Upper lobe of left lung (tissue), 6 donors: Measurements from ENCODE around the gene POLG. TPM values are rescaled to one million over a fixed set of nuclear protein-coding genes. Genes with fewer than 3 reads are reported as not detected.

Source experiments
- ATAC-seq, 2 donors: fragments of 200-7000 bp; cut with Tn5 transposase; one replicate each; pipeline ENCODE4 v1.9.1; 2022; ENCODE audit warnings: mild to moderate bottlenecking in 2 of 2, moderate library complexity in 2 of 2; ENCODE audit not compliant: low FRiP score in 2 of 2
- DNase-seq, 2 donors: peaks; one replicate each; pipeline ENCODE4 v3.0.0-alpha.2; 2019 to 2020
- H3K27ac ChIP-seq, 4 donors: fragments of 200-600 bp; sonication (generic); one replicate each; pipeline ENCODE4 v1.5.1; 2016 to 2019
- H3K27me3 ChIP-seq, 4 donors: fragments of 200-600 bp; sonication (generic); one replicate each; pipeline ENCODE4 v1.5.1; 2017 to 2019
- H3K36me3 ChIP-seq, 4 donors: fragments of 200-600 bp; sonication (generic); one replicate each; pipeline ENCODE4 v1.5.1; 2016 to 2019
- H3K4me1 ChIP-seq, 4 donors: fragments of 200-600 bp; sonication (generic); one replicate each; pipeline ENCODE4 v1.5.1; 2018 to 2019
- H3K4me3 ChIP-seq, 4 donors: fragments of 200-600 bp; sonication (generic); one replicate each; pipeline ENCODE4 v1.5.1; 2017 to 2019; ENCODE audit warnings: mild to moderate bottlenecking in 2 of 4, moderate library complexity in 1 of 4
- H3K9me3 ChIP-seq, 4 donors: fragments of 200-600 bp; sonication (generic); one replicate each; pipeline ENCODE4 v1.5.1; 2018 to 2019
- EP300 ChIP-seq, 4 donors: sonication (generic); formaldehyde crosslinking; IDR thresholded peaks; one replicate each; pipeline ENCODE4 v1.5.1; 2017; ENCODE audit warnings: antibody characterized with exemption in 4 of 4, control low read depth in 2 of 4
- POLR2A ChIP-seq, 4 donors: fragments of 450-650 bp; IDR thresholded peaks; one replicate each; pipeline ENCODE4 v1.5.1; 2016 to 2017; ENCODE audit warnings: antibody characterized with exemption in 4 of 4, mild to moderate bottlenecking in 2 of 4
- POLR2AphosphoS5 ChIP-seq, 2 donors: sonication (generic); formaldehyde crosslinking; IDR thresholded peaks; one replicate each; pipeline ENCODE4 v1.5.1; 2017; ENCODE audit warnings: antibody characterized with exemption in 2 of 2
- WGBS, 2 donors: methylation state at CpG; one replicate each; pipeline ENCODE4 v1.1.5; 2017 to 2018; 5-methylcytosine and 5-hydroxymethylcytosine counted together
- total RNA-seq, 6 donors: library from RNA; depleted of rRNA in 4 of 6; stranded (reverse); fragments of >200 nt in 4 of 6; gene quantifications; one replicate each; pipeline versions ENCODE4 v1.1.0 to v1.2.1, GENCODE V29; 2016 to 2021
- TF ChIP-seq, protein P1 (sequence below), 6 experiments: fragments of 450-650 bp in 4 of 6; fragments of 200-600 bp in 2 of 6; sonication (generic) in 2 of 6; IDR thresholded peaks; one replicate each; pipeline ENCODE4 v1.5.1; 2016 to 2019; ENCODE audit warnings: antibody characterized with exemption in 6 of 6
- donor health status: DM: no; HTN: no; CAD: no; lungs with moderate emphysema.
- donor health status: DM: no; HTN: yes; CAD: no; lungs with severe emphysema.

POLG gene
- total RNA-seq, 6 donors from 2014 or later: 58.3 to 185 (median 75.0) TPM

DNA sequence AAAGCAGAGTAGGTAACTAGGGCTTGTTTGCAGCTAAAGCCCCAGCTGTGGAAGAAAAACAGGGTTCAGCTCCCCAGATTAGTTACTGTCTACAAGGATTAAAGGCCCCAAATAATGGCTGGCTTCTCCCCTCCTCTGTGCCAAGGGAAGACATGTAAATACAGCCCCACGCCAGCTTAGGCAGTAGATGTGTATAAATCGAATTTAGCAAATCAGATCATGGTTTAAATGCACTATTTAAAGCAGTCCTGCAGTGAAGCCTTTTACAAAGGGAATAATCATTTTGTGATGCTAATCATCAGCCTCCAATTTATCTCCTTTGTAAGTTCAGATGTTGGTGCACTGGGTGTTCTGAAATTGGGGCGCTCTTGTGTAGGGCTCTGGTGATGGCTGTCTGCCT is 46.7 kb upstream of the POLG start:
- H3K4me3 ChIP-seq: no peak overlapping the region
- WGBS, 2 donors: 74 to 82% methylated on average over 3 of the region's 3 CpGs
- TF ChIP-seq POLR2A (IDR thresholded peaks at IDR 0.05) (no peak), EP300 (IDR thresholded peaks at IDR 0.05) (no peak), POLR2AphosphoS5 (IDR thresholded peaks at IDR 0.05) (no peak)
- TF ChIP-seq, protein P1, sequence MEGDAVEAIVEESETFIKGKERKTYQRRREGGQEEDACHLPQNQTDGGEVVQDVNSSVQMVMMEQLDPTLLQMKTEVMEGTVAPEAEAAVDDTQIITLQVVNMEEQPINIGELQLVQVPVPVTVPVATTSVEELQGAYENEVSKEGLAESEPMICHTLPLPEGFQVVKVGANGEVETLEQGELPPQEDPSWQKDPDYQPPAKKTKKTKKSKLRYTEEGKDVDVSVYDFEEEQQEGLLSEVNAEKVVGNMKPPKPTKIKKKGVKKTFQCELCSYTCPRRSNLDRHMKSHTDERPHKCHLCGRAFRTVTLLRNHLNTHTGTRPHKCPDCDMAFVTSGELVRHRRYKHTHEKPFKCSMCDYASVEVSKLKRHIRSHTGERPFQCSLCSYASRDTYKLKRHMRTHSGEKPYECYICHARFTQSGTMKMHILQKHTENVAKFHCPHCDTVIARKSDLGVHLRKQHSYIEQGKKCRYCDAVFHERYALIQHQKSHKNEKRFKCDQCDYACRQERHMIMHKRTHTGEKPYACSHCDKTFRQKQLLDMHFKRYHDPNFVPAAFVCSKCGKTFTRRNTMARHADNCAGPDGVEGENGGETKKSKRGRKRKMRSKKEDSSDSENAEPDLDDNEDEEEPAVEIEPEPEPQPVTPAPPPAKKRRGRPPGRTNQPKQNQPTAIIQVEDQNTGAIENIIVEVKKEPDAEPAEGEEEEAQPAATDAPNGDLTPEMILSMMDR (IDR thresholded peaks at IDR 0.05): no peak
- no peaks in the 10 kb centered on the region for H3K36me3 ChIP-seq
- peaks cover 15 to 22% (median 16%) of the 10 kb centered on the region in 4 donors for H3K4me1 ChIP-seq
- H3K9me3 ChIP-seq: no peaks in the 10 kb centered on the region
- H3K27ac ChIP-seq: no peak overlapping the region
- ATAC-seq: no peak
- DNase-seq: no peak
- H3K27me3 ChIP-seq: peaks cover 0 to 35% (median 15%) of the 10 kb centered on the region in 4 donors

DNA sequence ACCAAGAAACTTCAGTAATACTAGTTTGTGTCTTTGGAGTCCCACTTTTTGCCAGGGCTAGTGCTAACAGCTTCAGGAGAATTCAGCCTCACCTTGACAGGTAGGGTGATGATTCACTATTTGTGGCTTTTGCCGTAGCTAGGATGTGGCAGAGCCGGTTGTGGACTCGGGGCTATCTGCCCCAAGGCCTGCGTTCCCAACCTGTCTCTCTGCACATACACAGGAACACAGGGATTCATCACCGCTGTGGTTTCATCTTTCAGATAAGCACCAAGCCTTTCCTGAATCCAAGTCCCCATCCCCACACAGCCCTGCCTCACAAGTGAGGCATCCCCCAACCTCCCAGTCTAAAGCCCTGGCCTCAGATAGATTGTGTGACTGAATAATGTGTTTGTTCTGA is 45.2 kb upstream of the POLG start:
- Histone ChIP-seq H3K4me3 (no peak overlapping the region), H3K27me3 (peaks cover 0 to 45% (median 18%) of the 10 kb centered on the region in 4 donors), H3K4me1 (peaks cover 15 to 22% (median 16%) of the 10 kb centered on the region in 4 donors), H3K9me3 (no peaks in the 10 kb centered on the region), H3K27ac (no peak overlapping the region), H3K36me3 (no peaks in the 10 kb centered on the region)
- WGBS, 2 donors: 64 to 74% methylated on average over 4 to 5 of the region's 5 CpGs
- ATAC-seq: no peak
- TF ChIP-seq, protein P1 (IDR thresholded peaks at IDR 0.05): no peak
- TF ChIP-seq POLR2A (IDR thresholded peaks at IDR 0.05) (no peak), POLR2AphosphoS5 (IDR thresholded peaks at IDR 0.05) (no peak), EP300 (IDR thresholded peaks at IDR 0.05) (no peak)
- no peak for DNase-seq

DNA sequence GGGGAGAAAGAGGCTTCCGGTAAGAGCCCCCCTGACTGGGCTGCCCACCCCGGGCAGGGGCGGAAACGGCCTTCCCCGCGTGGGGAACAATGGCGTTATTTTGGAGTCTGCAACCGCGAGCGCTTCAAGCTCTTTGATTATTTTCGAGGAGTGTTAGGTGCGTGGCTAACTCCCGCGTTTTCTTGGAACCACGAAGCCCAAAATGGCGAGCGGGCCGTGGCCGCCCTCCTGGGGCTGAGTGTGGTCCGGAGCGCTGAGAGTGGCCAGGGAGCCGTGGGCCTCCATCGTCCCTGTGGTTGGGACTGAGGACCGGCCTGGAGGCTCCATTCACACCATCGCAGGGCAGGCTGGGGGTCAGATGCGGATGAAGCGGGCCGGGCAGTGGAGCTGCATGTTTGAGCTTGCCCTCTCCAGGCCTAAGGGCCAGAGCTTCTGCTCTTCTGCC is 44.6 kb upstream of the POLG start:
- peak overlapping the region in 3 of 4 donors; percentile 24 to 43 (median 33) for H3K4me3 ChIP-seq

DNA sequence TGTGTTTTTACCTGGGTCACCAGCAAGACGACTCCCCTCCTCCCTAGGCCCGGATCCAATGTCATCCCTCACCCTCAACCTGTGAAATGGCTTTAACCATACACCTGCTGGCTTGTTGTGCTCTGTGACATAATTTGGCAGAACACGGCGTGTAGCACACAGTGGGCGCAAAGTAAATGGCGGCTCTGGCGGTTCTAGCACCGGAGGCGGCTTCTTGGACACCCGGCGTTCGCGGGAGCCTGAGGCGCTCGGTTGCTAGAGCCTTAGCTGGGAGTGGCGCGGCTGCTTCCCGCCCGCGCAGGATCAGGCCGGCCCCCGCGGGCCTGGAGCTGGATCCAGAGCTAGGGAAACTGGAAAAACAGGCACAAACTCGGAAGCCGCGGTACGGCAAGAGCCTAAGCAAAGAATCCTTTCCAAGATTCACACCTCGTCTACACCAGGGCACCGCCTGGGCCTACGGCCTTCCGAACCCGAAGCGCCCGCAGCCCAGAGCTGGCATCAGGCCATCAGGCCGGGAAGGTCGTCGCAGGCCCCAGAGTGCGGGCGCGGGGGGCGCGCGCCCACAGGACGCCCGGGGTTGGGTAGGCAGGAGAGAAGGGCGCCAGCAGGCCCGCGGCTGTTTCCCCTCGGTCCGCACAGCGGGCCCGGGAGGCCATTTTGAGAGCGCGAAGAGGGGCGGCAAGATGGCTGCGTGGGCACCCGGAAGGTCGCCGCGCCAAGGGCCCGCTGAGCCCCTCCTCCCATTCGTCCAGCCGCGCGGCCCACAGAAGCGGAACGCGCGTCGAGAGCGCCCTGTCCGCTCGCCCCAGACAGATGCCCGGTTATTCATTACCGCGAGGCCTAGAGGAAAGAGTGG is 43.9 kb upstream of the POLG start:
- Histone ChIP-seq H3K9me3 (no peaks in the 10 kb centered on the region), H3K27ac (no peak overlapping the region), H3K36me3 (no peaks in the 10 kb centered on the region), H3K27me3 (peaks cover 0 to 53% (median 23%) of the 10 kb centered on the region in 4 donors), H3K4me3 (peak overlapping the region in 3 of 4 donors; percentile 24 to 43 (median 33)), H3K4me1 (peaks cover 15 to 22% (median 16%) of the 10 kb centered on the region in 4 donors)
- DNase-seq (peak in 1 of 2 donors; percentile 86), ATAC-seq (peak in 1 of 2 donors; percentile 51)
- no peak for TF ChIP-seq EP300 (IDR thresholded peaks at IDR 0.05)
- TF ChIP-seq, protein P1 (IDR thresholded peaks at IDR 0.05): no peak
- TF ChIP-seq POLR2A (IDR thresholded peaks at IDR 0.05): no peak
- no peak for TF ChIP-seq POLR2AphosphoS5 (IDR thresholded peaks at IDR 0.05)
- 8 to 26% methylated on average over 3 to 36 of the region's 76 CpGs for WGBS, 2 donors

More for the DNA sequence above, 44.6 kb upstream of the POLG start:
- ATAC-seq (no peak), DNase-seq (peak in 1 of 2 donors; percentile 66)
- TF ChIP-seq, protein P1 (IDR thresholded peaks at IDR 0.05): no peak
- TF ChIP-seq POLR2AphosphoS5 (IDR thresholded peaks at IDR 0.05) (no peak), POLR2A (IDR thresholded peaks at IDR 0.05) (no peak), EP300 (IDR thresholded peaks at IDR 0.05) (no peak)
- Histone ChIP-seq H3K9me3 (no peaks in the 10 kb centered on the region), H3K27ac (no peak overlapping the region), H3K4me1 (peaks cover 15 to 22% (median 16%) of the 10 kb centered on the region in 4 donors), H3K27me3 (peaks cover 0 to 49% (median 20%) of the 10 kb centered on the region in 4 donors), H3K36me3 (no peaks in the 10 kb centered on the region)
- WGBS, 2 donors: 43% methylated on average over 4 to 24 of the region's 28 CpGs
